ENCODE measurements around the gene PEX11A. TPM values are rescaled to one million over a fixed set of nuclear protein-coding genes. Genes with fewer than 3 reads are reported as not detected.

Gene PEX11A
- total and polyA plus RNA-seq, 2 donors (not counting 1 experiment from before 2014, with no cell fraction given), result 0.78 to 2.4 TPM

DNA sequence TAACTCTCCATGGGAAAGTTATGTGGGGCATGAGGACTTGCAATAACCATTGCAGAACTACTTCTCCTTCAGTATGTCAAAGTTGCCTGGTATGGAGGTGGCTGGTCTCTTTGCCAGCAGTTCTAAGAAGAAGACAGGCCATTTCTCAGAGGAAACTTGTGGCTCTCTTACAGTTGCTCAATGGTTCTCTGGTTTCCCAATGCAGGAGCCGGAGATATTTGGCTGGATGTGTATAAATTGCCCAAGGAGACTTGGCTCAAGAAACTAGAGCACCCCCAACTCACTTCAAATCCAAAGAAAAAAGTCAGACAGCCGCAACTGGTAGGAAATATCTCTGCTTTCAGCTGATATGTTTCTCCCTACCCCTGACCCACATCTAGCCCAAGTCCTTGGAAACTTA is 24.2 kb upstream of the PEX11A start:
- peaks cover 7% of the 10 kb centered on the region for H3K27me3 Mint-ChIP-seq
- POLR2A ChIA-PET, result no interaction called here
- Histone ChIP-seq H4K20me1 (ENCODE audit: control insufficient read depth, insufficient read depth, low read length, poor library complexity, severe bottlenecking) (no peaks in the 10 kb centered on the region), H3K79me2 (ENCODE audit: control insufficient read depth, insufficient read depth, low read length) (no peaks in the 10 kb centered on the region), H3K27me3 (replicated peaks in 1 of 4; ENCODE audit: control extremely low read depth in 1 of 4, control insufficient read depth in 3 of 4, insufficient read depth in 4 of 4, low read length in 3 of 4) (peaks cover 0 to 5% (median 0%) of the 10 kb centered on the region in 4 experiments), H3K27ac (ENCODE audit: low read length in 2 of 2) (no peak overlapping the region), H3K4me2 (replicated peaks; ENCODE audit: low read depth, low read length, poor library complexity, severe bottlenecking) (no peak overlapping the region), H2AFZ (ENCODE audit: insufficient read depth, low read depth, low read length, poor library complexity, severe bottlenecking) (no peak overlapping the region), H3K9ac (ENCODE audit: low read length) (no peak overlapping the region), H3K36me3 (replicated peaks in 1 of 2; ENCODE audit: control extremely low read depth in 1 of 2, control insufficient read depth in 1 of 2, extremely low read depth in 1 of 2, insufficient read depth in 2 of 2, low read length in 1 of 2) (no peaks in the 10 kb centered on the region), H3K4me3 (ENCODE audit: control extremely low read depth in 1 of 5, extremely low read depth in 1 of 5, insufficient read depth in 1 of 5, low read depth in 2 of 5, low read length in 4 of 5) (no peak overlapping the region), H3K9me3 (ENCODE audit: control extremely low read depth in 1 of 3, control insufficient read depth in 2 of 3, insufficient read depth in 1 of 3, low read length in 2 of 3) (no peaks in the 10 kb centered on the region), H3K4me1 (ENCODE audit: control insufficient read depth in 2 of 2, insufficient read depth in 2 of 2, low read length in 2 of 2) (no peaks in the 10 kb centered on the region)
- H3K4me3 Mint-ChIP-seq, result no peak overlapping the region
- ATAC-seq (ENCODE audit: low read depth) (no peak), DNase-seq (no peak)
- WGBS (ENCODE audit: insufficient coverage), result no CpG with 5 or more reads among the region's 2 CpGs
- intact Hi-C loops (cut with micrococcal nuclease), result no loop called here
- no peaks in the 10 kb centered on the region for H3K4me1 Mint-ChIP-seq
- H3K9me3 Mint-ChIP-seq (ENCODE audit: insufficient read depth), result peaks cover 2% of the 10 kb centered on the region
- TF ChIP-seq EZH2 (IDR thresholded peaks at IDR 0.05; ENCODE audit: borderline replicate concordance, insufficient read depth, low read depth, low read length, poor library complexity, severe bottlenecking) (no peak), CTCF (IDR thresholded peaks at IDR 0.05) (no peak)
- CTCF ChIA-PET, result no interaction called here
- no peak overlapping the region for H3K27ac Mint-ChIP-seq

GRCh38 chr15:89707577-89707976 is 17.0 kb upstream of the PEX11A start:
- intact Hi-C loops (cut with micrococcal nuclease), result no loop called here
- Histone ChIP-seq H3K27me3 (replicated peaks in 1 of 4; ENCODE audit: control extremely low read depth in 1 of 4, control insufficient read depth in 3 of 4, insufficient read depth in 4 of 4, low read length in 3 of 4) (peaks cover 0 to 20% (median 8%) of the 10 kb centered on the region in 4 experiments), H3K9ac (ENCODE audit: low read length) (no peak overlapping the region), H3K9me3 (ENCODE audit: control extremely low read depth in 1 of 3, control insufficient read depth in 2 of 3, insufficient read depth in 1 of 3, low read length in 2 of 3) (no peaks in the 10 kb centered on the region), H3K27ac (ENCODE audit: low read length in 2 of 2) (no peak overlapping the region), H3K36me3 (replicated peaks in 1 of 2; ENCODE audit: control extremely low read depth in 1 of 2, control insufficient read depth in 1 of 2, extremely low read depth in 1 of 2, insufficient read depth in 2 of 2, low read length in 1 of 2) (no peaks in the 10 kb centered on the region), H3K4me2 (replicated peaks; ENCODE audit: low read depth, low read length, poor library complexity, severe bottlenecking) (no peak overlapping the region), H3K79me2 (ENCODE audit: control insufficient read depth, insufficient read depth, low read length) (no peaks in the 10 kb centered on the region), H4K20me1 (ENCODE audit: control insufficient read depth, insufficient read depth, low read length, poor library complexity, severe bottlenecking) (no peaks in the 10 kb centered on the region), H3K4me3 (ENCODE audit: control extremely low read depth in 1 of 5, extremely low read depth in 1 of 5, insufficient read depth in 1 of 5, low read depth in 2 of 5, low read length in 4 of 5) (no peak overlapping the region), H2AFZ (ENCODE audit: insufficient read depth, low read depth, low read length, poor library complexity, severe bottlenecking) (no peak overlapping the region), H3K4me1 (ENCODE audit: control insufficient read depth in 2 of 2, insufficient read depth in 2 of 2, low read length in 2 of 2) (no peaks in the 10 kb centered on the region)
- ATAC-seq (ENCODE audit: low read depth) (no peak), DNase-seq (no peak)
- Mint-ChIP-seq H3K27me3 (peaks cover 38% of the 10 kb centered on the region), H3K4me3 (no peak overlapping the region), H3K4me1 (no peaks in the 10 kb centered on the region), H3K27ac (no peak overlapping the region), H3K9me3 (ENCODE audit: insufficient read depth) (peaks cover 2% of the 10 kb centered on the region)
- CTCF ChIA-PET, result no interaction called here
- POLR2A ChIA-PET, result no interaction called here
- WGBS (ENCODE audit: insufficient coverage), result no CpG with 5 or more reads among the region's 1 CpG
- TF ChIP-seq CTCF (IDR thresholded peaks at IDR 0.05) (no peak), EZH2 (IDR thresholded peaks at IDR 0.05; ENCODE audit: borderline replicate concordance, insufficient read depth, low read depth, low read length, poor library complexity, severe bottlenecking) (no peak)
